Rectal smooth muscle tissue (tissue), 1 donor: ENCODE results near the gene MSMP.
A peak's percentile ranks its signal among the peaks of the same experiment; 100 is the strongest.

Experiments used
- H3K27ac ChIP-seq: one replicate; pipeline ENCODE4 v1.7.0; 2013; ENCODE audit warnings: low read depth, low read length, inconsistent platforms
- H3K27me3 ChIP-seq: one replicate; pipeline ENCODE4 v1.7.0; 2013; ENCODE audit warnings: low read length; ENCODE audit not compliant: control insufficient read depth, insufficient read depth
- H3K36me3 ChIP-seq: one replicate; pipeline ENCODE4 v1.7.0; 2013; ENCODE audit warnings: low read length; ENCODE audit not compliant: control insufficient read depth, insufficient read depth
- H3K4me1 ChIP-seq: one replicate; pipeline ENCODE4 v1.7.0; 2013; ENCODE audit warnings: low read length; ENCODE audit not compliant: control insufficient read depth, insufficient read depth
- H3K4me3 ChIP-seq: one replicate; pipeline ENCODE4 v1.7.0; 2013; ENCODE audit warnings: low read length
- H3K9ac ChIP-seq: one replicate; pipeline ENCODE4 v1.7.0; 2013; ENCODE audit warnings: low read length

The MSMP gene

DNA sequence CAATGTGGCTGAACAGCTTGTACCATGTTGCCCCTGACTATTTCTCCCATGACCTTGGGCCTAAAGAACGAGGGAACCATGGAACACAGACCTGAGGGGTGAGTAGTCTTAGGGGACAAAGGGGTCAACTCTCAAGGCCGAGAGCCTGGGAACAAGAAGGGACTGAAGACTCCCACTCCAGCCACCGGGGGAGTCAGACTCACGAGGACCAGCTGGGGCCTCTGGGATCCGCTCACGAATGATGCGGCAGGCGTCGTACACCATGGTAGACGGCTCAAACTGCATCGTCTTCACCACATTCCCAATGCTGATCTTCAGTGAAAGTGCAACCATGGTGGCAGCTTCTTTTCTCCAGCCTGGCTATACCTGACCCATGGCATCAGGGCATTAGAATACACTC, 28.7 kb downstream of the MSMP start:
- no peak overlapping the region for H3K4me3 ChIP-seq
- peaks cover 41% of the 10 kb centered on the region for H3K4me1 ChIP-seq
- peaks cover 48% of the 10 kb centered on the region for H3K36me3 ChIP-seq
- H3K27me3 ChIP-seq: no peaks in the 10 kb centered on the region
- peak overlapping the region; percentile 37 for H3K27ac ChIP-seq
- H3K9ac ChIP-seq: no peak overlapping the region

DNA sequence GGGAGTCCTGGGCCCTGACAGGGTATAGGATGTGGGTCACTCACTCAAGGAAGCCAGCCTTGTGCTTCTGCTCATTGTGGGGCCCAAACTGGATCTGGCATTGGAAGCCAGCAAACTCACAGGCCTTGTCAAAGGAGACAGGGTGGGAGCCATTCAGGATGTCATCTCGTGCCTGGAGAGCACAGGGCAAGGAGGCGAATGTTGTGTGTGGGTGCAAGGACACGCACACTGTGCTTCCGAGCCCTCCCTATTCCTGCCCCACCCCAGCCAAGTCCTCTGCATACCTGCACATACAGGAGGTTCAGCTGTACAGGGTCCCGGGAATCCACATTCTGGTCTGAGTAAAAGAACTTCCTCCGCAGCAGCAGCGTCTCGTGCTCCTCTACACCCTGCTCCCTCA, 30.2 kb downstream of the MSMP start:
- peaks cover 63% of the 10 kb centered on the region for H3K36me3 ChIP-seq
- no peak overlapping the region for H3K27ac ChIP-seq
- H3K9ac ChIP-seq: no peak overlapping the region
- no peak overlapping the region for H3K4me3 ChIP-seq
- H3K27me3 ChIP-seq: no peaks in the 10 kb centered on the region
- H3K4me1 ChIP-seq: peaks cover 27% of the 10 kb centered on the region

DNA sequence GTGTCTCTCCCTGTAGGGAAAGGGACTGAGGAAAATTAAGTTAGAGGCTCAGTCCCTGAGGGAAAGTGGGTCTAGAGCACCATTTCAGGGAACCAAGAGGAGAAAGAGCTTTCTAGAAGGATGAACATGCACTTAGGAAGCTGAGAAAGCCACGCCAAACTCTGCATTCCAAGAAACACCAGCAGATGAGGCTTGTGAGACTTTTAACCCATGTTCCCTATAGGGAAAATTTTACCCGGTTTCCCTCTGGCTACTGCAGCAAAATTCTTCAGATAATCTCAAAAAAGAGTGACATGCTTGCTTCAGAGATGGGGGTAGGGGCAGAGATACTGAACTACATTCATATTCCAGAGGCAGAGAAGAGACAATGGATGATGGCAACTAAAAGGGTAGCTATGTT, 30.6 kb downstream of the MSMP start:
- Histone ChIP-seq H3K4me3 (no peak overlapping the region), H3K27ac (no peak overlapping the region), H3K27me3 (no peaks in the 10 kb centered on the region), H3K36me3 (peaks cover 68% of the 10 kb centered on the region), H3K4me1 (peaks cover 22% of the 10 kb centered on the region), H3K9ac (no peak overlapping the region)

DNA sequence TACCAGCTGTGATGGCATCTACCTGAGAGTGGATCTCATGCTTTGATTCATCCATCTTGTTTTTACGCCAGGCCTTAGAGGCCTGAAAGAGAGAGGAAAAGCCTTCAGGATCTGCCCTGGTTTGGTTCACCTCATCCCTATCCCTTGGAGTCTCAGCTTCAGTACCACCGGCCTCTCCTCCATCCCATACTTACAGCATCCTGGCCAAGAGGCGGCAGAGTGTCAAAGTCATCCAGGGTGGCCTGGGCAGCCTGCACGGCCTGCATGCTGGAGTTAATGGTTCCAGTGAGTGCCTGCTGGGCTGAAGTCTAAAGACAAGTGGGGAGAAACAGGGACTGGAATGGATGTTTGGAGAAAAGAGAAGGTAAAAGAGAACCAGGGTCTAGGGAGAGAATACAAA, 34.5 kb downstream of the MSMP start:
- Histone ChIP-seq H3K27ac (no peak overlapping the region), H3K36me3 (peaks cover 91% of the 10 kb centered on the region), H3K27me3 (no peaks in the 10 kb centered on the region)

DNA sequence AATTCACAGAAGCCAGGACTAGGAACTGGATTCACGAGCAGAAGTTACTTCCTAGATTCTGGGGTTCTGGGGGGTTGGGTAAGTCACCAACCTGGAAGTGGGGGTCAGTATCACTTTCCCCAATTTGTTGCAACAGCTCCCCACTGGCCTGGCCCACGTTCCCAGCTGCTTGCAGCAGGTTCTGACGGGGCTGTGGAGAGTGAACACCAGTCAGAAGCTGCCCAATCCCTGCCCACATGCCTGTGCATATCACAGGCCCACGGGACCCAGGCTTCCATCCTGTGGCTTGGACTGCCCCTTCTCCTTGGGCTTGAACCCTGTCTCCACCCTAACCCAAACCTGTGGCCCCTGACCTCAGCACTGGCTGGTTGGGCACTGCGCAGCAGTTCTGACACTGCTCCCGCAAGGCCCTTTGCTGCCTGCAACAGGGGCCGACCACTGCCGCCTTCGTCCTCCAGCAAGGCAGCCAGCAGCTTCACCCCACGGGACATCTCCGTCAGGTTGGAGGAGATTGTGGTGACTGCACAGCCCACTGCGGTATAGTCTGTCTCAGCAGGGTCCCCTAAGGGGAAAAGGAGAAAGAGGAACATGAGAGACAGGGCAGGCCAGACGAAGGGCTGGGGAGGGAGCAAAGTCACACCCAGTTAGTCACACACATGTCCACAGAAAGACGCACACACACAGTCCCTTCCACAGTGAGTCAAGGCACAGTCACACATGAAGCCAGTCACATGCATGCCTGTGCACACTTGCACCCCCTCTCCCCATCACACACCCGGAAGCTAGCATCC, 35.2 kb downstream of the MSMP start:
- H3K27ac ChIP-seq: no peak overlapping the region
- H3K9ac ChIP-seq: no peak overlapping the region
- peaks cover 91% of the 10 kb centered on the region for H3K36me3 ChIP-seq

More for the DNA sequence above, 34.5 kb downstream of the MSMP start:
- Histone ChIP-seq H3K9ac (no peak overlapping the region), H3K4me3 (no peak overlapping the region), H3K4me1 (no peaks in the 10 kb centered on the region)

DNA sequence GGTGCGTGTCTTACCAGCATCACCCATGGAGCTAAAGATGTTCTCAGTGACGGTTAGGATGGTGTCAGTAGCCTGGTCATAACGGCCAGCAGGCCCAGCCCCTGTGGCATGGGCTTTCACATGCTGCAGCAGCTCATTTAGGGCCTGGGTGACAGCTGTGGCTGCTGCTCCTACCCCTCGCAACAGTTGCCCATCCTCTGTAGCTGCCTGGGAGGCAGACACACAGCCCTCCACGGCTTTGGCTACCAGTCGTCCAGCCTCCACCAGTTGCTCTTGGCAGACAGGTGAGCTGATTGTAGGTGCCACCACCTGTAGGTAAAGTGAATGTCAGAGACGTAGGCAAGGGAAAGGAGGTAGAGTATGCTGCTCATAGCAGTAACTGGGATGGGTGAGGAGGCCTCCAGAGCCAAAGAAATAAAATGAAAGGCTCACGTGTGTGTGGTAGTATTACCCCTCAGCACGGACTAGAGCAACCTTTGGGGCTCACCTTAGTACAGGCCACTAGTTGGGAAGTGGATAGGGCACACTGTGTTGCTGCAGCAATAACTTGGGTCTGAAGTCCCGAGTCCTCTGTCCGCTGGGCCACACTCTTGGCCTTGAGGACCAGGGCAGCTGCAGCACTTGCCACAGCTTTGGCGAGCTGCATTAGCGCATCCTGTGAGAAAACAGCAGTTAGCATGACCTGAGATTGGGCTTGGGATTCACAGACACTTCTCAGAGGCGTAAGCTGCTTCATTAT, 36.8 kb downstream of the MSMP start:
- Histone ChIP-seq H3K4me1 (no peaks in the 10 kb centered on the region), H3K9ac (no peak overlapping the region), H3K27ac (no peak overlapping the region), H3K27me3 (no peaks in the 10 kb centered on the region), H3K36me3 (peaks cover 89% of the 10 kb centered on the region), H3K4me3 (no peak overlapping the region)

More for the DNA sequence above, 35.2 kb downstream of the MSMP start:
- Histone ChIP-seq H3K4me3 (no peak overlapping the region), H3K4me1 (no peaks in the 10 kb centered on the region), H3K27me3 (no peaks in the 10 kb centered on the region)

DNA sequence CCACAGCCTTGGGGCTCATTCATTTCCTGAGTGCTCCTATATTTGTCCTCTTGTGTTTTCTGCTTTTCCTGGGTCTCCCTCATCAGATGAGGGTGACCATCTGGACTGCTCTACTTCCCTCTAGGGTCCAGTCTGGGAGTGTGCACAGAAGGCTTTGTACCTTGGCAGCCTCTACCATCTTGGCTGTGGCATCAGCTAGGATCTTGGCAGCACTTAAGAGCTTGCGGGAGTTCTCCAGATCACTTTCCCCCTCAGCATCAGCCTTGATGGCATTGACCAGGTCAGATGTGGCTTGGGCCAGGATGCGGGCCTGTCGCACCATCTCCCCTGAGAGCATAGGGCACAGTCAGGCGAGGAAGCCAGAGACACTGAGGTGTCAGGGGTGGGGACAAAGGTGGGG, 37.8 kb downstream of the MSMP start:
- Histone ChIP-seq H3K27me3 (no peaks in the 10 kb centered on the region), H3K4me1 (no peaks in the 10 kb centered on the region), H3K9ac (no peak overlapping the region), H3K27ac (no peak overlapping the region), H3K4me3 (no peak overlapping the region), H3K36me3 (peaks cover 87% of the 10 kb centered on the region)

DNA sequence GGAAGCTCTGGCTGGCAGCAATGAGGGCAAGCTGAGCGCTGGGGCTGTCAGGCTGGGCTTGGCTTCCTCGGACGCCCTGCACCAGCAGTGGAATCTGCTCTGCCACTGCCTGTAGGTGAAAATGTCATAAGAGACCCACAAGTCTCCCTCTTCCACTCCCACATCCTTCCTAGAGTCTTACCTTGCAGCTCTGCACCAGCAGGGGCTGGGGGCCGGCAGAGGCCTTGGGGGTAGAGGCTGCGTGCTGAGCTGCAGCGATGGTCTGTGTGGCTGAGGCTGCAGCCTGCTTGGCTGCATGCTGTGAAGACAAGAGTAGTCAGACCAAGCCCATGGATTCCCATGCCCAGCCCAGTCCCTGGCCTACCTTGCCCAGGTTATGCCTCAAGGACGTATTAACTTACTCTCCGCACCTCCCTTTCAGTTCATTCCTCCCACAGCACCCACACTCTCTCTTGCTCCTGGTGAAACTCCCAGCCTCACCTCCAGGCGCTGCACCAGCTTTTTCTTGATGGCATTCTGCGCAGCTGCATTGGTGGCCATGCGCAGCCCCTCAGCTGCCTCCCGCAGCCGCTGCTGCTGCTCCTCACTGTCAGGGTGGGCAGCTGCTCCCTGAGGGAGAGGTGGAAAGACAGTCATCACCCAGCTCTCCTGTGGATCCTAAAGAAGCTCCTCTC, 39.4 kb downstream of the MSMP start:
- no peaks in the 10 kb centered on the region for H3K4me1 ChIP-seq
- H3K27me3 ChIP-seq: no peaks in the 10 kb centered on the region
- no peak overlapping the region for H3K9ac ChIP-seq
- peak overlapping the region; percentile 21 for H3K27ac ChIP-seq
- H3K4me3 ChIP-seq: no peak overlapping the region
- H3K36me3 ChIP-seq: peaks cover 83% of the 10 kb centered on the region

DNA sequence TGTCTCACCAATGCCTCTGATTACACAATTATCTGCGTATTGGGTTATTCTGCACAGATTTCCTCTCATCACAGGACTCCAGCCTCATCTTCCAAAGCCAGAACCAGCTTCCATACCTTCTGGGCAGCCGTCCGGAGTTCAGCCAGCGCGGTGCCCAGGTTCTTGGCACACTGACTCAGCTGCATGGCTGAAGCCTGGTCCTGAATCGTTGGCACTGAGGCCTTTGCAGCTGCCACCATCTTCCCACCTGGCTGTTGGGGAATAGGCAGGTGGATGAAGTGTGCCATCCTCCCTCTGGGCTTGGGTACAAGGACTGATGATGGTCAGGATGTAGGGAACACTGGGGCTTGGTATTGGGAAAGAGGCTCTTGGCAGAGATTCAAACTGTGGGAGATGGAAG, 40.0 kb downstream of the MSMP start:
- no peaks in the 10 kb centered on the region for H3K4me1 ChIP-seq
- H3K36me3 ChIP-seq: peaks cover 80% of the 10 kb centered on the region
- no peak overlapping the region for H3K4me3 ChIP-seq
- no peaks in the 10 kb centered on the region for H3K27me3 ChIP-seq
- H3K9ac ChIP-seq: no peak overlapping the region
- H3K27ac ChIP-seq: no peak overlapping the region

DNA sequence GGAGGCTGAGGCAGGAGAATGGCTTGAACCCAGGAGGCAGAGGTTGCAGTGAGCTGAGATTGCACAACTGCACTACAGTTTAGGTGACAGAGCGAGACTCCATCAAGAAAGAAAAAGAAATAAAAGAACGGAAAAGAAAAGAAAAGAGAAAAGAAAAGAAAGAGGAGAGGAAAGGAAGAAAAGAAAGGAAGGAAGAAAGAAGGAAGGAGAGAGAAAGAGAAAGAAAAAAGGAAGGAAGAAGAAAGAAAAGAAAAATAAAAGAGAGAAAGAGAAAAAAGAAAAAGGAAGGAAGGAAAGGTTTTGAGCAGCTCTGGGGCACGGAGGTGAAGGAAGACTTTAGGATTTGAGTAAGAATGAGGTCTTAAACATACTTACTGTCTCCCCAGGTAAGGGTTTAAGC, 40.5 kb downstream of the MSMP start:
- no peaks in the 10 kb centered on the region for H3K27me3 ChIP-seq
- peaks cover 77% of the 10 kb centered on the region for H3K36me3 ChIP-seq
- H3K27ac ChIP-seq: no peak overlapping the region
- H3K4me1 ChIP-seq: no peaks in the 10 kb centered on the region
- H3K4me3 ChIP-seq: no peak overlapping the region
- no peak overlapping the region for H3K9ac ChIP-seq

DNA sequence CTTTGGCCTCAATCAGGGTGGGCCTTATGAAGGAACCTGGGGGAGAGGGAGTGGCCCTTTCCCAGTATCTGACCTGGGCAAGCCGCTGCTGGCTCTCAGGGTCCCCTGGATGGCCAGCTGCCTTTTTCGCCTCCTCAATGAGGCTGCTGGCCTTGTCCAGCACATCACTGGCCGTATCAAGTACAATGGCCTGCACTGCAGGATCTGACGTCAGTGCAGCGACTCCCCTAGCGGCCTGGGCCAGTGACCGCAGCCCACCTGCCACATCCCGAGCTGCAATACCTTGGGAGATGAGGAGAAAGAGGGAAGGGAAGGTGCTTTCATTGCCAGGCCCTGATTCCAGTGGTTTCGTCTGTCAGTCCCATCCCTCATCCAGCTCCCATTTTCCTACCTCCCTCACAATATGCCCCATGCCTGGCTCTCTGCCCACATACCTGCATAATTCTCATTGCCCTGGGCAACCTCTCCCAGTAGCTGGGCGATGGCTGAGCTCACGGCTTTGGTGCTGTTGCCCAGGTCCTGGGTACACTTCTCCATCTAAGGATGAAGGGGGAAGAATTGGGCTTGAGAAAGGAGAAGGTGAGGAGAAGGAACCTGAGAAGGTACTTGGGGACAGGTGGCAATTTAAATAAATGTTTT, 41.2 kb downstream of the MSMP start:
- Histone ChIP-seq H3K27me3 (no peaks in the 10 kb centered on the region), H3K27ac (no peak overlapping the region), H3K9ac (no peak overlapping the region), H3K4me1 (no peaks in the 10 kb centered on the region), H3K4me3 (no peak overlapping the region), H3K36me3 (peaks cover 76% of the 10 kb centered on the region)
